Ascending aorta (tissue), 2 donors: ENCODE data around the gene DOLK. TPM values are rescaled to one million over a fixed set of nuclear protein-coding genes. Genes with fewer than 3 reads are reported as not detected.
A peak's percentile ranks its signal among the peaks of the same experiment; 100 is the strongest.

Experiments used
- DNase-seq, 2 donors: peaks; one replicate each; pipeline ENCODE4 v3.0.0-alpha.2; 2019; ENCODE audit warnings: low spot score in 2 of 2
- H3K27ac ChIP-seq, 2 donors: fragments of 200-600 bp; sonication (generic); one replicate each; pipeline ENCODE4 v1.5.1; 2016 to 2017; ENCODE audit warnings: mild to moderate bottlenecking in 1 of 2
- H3K27me3 ChIP-seq: fragments of 200-600 bp; sonication (generic); one replicate; pipeline ENCODE4 v1.5.1; 2017
- H3K36me3 ChIP-seq, 2 donors: fragments of 200-600 bp; sonication (generic); one replicate each; pipeline ENCODE4 v1.5.1; 2016
- H3K4me1 ChIP-seq, 2 donors: fragments of 200-600 bp; sonication (generic); one replicate each; pipeline ENCODE4 v1.5.1; 2016 to 2017; ENCODE audit warnings: mild to moderate bottlenecking in 1 of 2
- H3K4me3 ChIP-seq, 2 donors: fragments of 200-600 bp; sonication (generic); one replicate each; pipeline ENCODE4 v1.5.1; 2016 to 2017; ENCODE audit warnings: mild to moderate bottlenecking in 1 of 2
- H3K9me3 ChIP-seq, 2 donors: fragments of 200-600 bp; sonication (generic); one replicate each; pipeline ENCODE4 v1.5.1; 2016
- intact Hi-C: fragments of 100-400 bp; cut with DNase I; formaldehyde crosslinking; loops from one replicate; pipeline ENCODE4 v1.15.1; 2023
- total RNA-seq: library from RNA; depleted of rRNA; stranded (reverse); fragments of >200 nt; gene quantifications from one replicate; pipeline ENCODE4 v1.1.0, GENCODE V29; 2016
- TF ChIP-seq, protein P1 (sequence below), 3 experiments: fragments of 200-600 bp in 2 of 3; fragments of 450-650 bp in 1 of 3; sonication (generic) in 2 of 3; IDR thresholded peaks; one replicate each; pipeline ENCODE4 v1.5.1; 2016 to 2019; ENCODE audit warnings: antibody characterized with exemption in 3 of 3, mild to moderate bottlenecking in 1 of 3, moderate library complexity in 1 of 3

The DOLK gene
- 5.0 TPM for total RNA-seq

DNA sequence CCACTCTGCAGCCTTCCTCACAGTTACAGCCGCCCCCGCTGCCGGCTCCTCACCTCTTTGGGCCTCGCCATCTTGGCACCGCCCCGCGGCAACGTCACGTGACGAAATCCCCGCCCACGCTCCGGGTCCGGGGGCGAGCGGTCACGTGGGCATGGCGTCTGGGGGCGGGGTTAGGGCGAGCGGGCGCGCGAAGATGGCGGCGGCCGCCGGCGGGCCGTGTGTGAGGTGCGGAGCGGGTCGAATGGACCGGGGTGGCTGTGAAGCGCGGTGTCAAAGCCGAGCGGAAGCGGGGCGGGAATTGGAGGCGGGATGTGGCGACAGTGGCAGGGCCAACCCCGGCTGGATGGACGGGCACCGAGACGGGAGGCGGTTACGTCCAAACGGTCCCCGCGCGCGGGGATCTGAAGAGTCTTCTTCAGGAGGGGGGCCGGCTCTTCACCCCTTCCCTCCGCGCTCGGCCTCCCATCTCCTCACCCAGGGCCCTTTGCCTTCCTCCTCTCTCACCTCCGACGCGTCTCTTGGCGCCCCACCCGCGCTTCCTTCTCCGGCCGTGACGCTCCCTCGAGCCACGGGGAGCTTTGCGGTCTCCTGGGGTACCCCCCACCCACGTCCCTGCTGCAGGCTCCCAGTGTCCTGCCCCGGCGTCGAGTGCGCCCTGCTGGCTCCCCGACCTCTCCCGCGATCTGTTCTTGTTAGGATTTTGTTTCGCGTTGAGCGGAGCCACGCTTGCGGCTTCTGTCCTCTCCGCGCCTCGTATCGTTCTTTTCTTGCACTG, at the start of gene DOLK, which contains the start of gene NUP188:
Gene DOLK (minus strand): TSS at position 77 of the 775 bp plus-strand sequence. CDS start 300 bp downstream, outside the sequence.
Gene NUP188 (plus strand): TSS at position 173 of the 775 bp plus-strand sequence. CDS start 21 bp downstream, at position 194.
- peak within 1 kb of the TSS; percentile 73 to 88 for H3K4me3 ChIP-seq
- no peaks in the 10 kb centered on the region for H3K27me3 ChIP-seq
- TF ChIP-seq, protein P1, sequence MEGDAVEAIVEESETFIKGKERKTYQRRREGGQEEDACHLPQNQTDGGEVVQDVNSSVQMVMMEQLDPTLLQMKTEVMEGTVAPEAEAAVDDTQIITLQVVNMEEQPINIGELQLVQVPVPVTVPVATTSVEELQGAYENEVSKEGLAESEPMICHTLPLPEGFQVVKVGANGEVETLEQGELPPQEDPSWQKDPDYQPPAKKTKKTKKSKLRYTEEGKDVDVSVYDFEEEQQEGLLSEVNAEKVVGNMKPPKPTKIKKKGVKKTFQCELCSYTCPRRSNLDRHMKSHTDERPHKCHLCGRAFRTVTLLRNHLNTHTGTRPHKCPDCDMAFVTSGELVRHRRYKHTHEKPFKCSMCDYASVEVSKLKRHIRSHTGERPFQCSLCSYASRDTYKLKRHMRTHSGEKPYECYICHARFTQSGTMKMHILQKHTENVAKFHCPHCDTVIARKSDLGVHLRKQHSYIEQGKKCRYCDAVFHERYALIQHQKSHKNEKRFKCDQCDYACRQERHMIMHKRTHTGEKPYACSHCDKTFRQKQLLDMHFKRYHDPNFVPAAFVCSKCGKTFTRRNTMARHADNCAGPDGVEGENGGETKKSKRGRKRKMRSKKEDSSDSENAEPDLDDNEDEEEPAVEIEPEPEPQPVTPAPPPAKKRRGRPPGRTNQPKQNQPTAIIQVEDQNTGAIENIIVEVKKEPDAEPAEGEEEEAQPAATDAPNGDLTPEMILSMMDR (IDR thresholded peaks at IDR 0.05): peak in 1 of 3 experiments; percentile 2
- H3K36me3 ChIP-seq: peaks cover 4 to 14% of the 10 kb centered on the region in 2 donors
- peaks cover 5 to 20% of the 10 kb centered on the region in 2 donors for H3K4me1 ChIP-seq
- peak; percentile 82 to 98 for DNase-seq
- H3K9me3 ChIP-seq: no peaks in the 10 kb centered on the region
- intact Hi-C loops: loop anchor here (1.0 to 5.0 kb wide), 7 partner anchors 25 to 133 kb away; partner anchors contain the start of genes DOLPP1, KYAT1, MIGA2 and SH3GLB2
- peak within 1 kb of the TSS; percentile 92 to 96 for H3K27ac ChIP-seq

DNA sequence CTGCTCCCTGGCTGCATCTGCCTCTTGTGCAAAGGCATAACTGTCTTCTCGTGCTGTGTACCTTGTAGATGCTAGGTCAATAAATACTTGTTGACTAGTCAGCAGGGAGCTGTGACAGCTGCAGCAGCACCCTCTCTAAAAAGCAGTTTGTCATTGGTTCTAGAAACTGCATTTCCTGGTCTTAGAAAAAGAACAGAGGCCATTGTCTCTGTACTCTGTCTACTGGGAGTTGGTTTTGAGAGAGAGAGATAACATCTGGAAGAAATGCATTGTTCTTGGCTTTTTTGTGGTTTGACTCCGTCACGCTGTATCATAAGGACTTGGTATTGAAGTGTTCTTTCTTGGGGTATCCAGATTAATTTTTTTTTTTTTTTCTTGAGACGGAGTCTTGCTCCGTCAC, 48.4 kb upstream of the DOLK start:
- H3K9me3 ChIP-seq: no peaks in the 10 kb centered on the region
- H3K27me3 ChIP-seq: no peaks in the 10 kb centered on the region
- peaks cover 70 to 80% of the 10 kb centered on the region in 2 donors for H3K36me3 ChIP-seq
- no peak for DNase-seq
- no peaks in the 10 kb centered on the region for H3K4me1 ChIP-seq
- no peak overlapping the region for H3K27ac ChIP-seq
- TF ChIP-seq, protein P1 (IDR thresholded peaks at IDR 0.05): no peak
- H3K4me3 ChIP-seq: no peak overlapping the region
- intact Hi-C loops: no loop called here

DNA sequence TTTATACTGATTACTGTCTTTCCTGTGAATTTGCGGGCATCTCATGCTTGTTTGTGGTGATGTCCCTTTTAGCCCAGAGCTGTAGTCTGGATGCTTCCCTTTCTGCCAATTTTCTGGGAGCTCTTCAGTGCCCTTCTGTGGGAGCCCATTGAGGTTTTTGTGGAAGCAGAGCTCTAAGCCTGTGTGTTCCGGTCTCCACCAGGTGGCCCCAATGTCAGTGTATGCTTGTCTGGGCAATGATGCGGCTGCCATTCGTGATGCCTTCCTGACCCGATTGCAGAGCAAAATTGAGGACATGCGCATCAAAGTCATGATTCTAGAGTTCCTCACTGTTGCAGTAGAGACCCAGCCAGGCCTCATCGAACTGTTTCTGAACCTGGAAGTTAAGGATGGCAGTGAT, 45.6 kb upstream of the DOLK start:
- Histone ChIP-seq H3K27me3 (no peaks in the 10 kb centered on the region), H3K9me3 (no peaks in the 10 kb centered on the region), H3K36me3 (peaks cover 60 to 68% of the 10 kb centered on the region in 2 donors), H3K4me3 (no peak overlapping the region), H3K4me1 (no peaks in the 10 kb centered on the region), H3K27ac (no peak overlapping the region)
- TF ChIP-seq, protein P1 (IDR thresholded peaks at IDR 0.05): peak in 1 of 3 experiments; percentile 26
- no peak for DNase-seq
- intact Hi-C loops: loop anchor here (5.0 kb wide), 1 partner anchor 34 kb away; the partner anchor contains the start of gene SH3GLB2

DNA sequence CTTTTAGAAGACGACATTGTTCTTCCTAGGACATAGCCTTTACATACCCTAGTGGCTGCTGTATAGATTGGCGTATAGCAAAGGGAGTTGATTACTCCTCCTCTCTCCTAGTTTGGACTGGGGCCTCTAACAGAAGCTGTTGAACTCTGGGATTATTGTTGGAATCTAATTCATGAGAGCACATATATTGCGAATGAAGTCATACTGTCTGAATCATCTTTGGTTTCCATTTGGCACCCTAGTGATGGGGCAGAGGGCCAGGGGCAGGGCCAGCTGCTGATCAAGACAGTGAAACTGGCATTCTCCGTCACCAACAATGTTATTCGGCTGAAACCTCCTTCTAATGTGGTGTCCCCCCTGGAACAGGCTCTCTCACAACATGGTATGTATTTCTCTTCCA, 40.4 kb upstream of the DOLK start:
- Histone ChIP-seq H3K9me3 (no peaks in the 10 kb centered on the region), H3K4me3 (peak overlapping the region in 1 of 2 donors; percentile 31), H3K4me1 (peaks cover 0 to 7% of the 10 kb centered on the region in 2 donors), H3K27me3 (no peaks in the 10 kb centered on the region), H3K27ac (peak overlapping the region; percentile 52 to 67), H3K36me3 (peaks cover 49 to 59% of the 10 kb centered on the region in 2 donors)
- TF ChIP-seq, protein P1 (IDR thresholded peaks at IDR 0.05): no peak
- intact Hi-C loops: loop anchor here (2.0 kb wide), 1 partner anchor 19 kb away; no protein-coding TSS in a partner anchor
- DNase-seq: peak in 1 of 2 donors; percentile 88

DNA sequence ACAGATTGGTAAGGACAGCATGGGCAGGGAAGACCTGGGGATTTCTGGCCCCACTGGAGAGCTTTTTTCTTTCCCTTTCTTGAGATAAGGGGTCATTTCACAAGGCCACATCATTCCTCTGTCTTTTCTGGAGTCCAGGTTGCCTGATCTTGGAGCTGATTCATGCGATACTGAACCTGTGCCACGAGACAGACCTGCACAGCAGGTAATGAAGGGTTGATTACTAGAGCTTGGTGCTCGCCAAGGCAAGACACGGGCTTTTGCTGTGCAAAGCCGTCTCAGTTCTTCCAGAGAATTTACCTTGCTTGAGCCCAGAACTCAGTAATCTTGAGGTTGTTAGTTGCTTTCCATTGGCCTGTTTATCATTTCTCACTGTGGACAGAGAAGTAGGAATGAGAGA, 39.3 kb upstream of the DOLK start:
- DNase-seq: no peak
- TF ChIP-seq, protein P1 (IDR thresholded peaks at IDR 0.05): no peak
- peaks cover 58 to 69% of the 10 kb centered on the region in 2 donors for H3K36me3 ChIP-seq

More for the DNA sequence above, 39.3 kb upstream of the DOLK start:
- H3K4me1 ChIP-seq: peaks cover 0 to 7% of the 10 kb centered on the region in 2 donors
- intact Hi-C loops: loop anchor here (2.0 kb wide), 1 partner anchor 20 kb away; no protein-coding TSS in a partner anchor
- peak overlapping the region in 1 of 2 donors; percentile 4 for H3K27ac ChIP-seq
- H3K27me3 ChIP-seq: no peaks in the 10 kb centered on the region
- H3K4me3 ChIP-seq: no peak overlapping the region
- no peaks in the 10 kb centered on the region for H3K9me3 ChIP-seq
